AG08395 (cell line): ENCODE results near the gene RNASEH1.
"Not testable (repeated sequence)": the region's sequence is repeated elsewhere in the genome, so short reads cannot be mapped to it uniquely, and the experiment has no call there.

Experiments
- DNase-seq: peaks from one replicate; pipeline ENCODE4 v3.0.0; 2012; ENCODE audit warnings: mixed read lengths, low spot score

RNASEH1 gene

GRCh38 chr2:3518496-3519254, 39.5 kb downstream of the RNASEH1 start:
- DNase-seq: peak; percentile 100

DNA sequence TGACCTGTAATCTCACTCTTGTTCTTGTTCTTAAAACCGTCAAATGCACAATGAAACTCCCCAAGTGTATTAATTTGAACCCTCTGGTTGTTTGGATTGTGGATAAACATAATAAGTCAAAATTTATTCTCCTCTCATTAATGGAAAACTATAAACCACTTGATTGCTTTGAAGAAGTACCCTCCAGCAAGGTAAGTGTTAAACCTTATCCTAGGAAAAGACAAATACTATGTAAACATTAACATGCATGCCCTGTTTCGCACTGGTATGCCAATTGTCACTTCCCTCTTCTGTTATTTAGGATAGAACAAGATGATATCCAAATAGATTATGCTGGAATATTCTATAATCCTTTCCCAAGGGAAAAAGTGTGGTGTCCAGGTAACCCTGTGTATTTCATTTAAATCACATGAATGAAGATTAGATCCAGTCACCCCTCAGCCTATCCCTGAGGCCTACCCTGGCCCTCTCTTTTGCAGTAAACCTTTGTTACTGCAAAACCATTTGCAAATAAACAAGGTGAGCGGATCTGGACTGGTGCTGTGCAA, 40.1 kb downstream of the RNASEH1 start:
- DNase-seq: no peak

DNA sequence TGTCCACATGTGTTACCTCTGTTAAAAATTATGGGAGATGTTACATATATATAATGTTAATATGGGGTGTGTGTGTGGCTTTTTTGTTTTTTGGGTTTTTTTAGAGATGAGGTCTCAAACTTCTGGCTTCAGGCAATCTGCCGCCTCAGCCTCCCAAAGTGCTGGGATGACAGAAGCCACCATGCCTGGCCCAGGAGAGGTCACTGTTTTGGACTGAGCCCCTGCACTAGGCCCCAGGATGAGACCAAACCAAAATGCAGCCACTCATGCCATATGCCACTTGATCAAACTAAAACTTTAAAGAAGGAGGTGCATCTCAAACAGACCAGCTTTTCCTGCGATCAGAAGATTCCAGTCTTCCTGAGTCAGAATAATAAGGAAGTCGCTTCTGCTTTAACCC, 41.3 kb downstream of the RNASEH1 start:
- DNase-seq: no peak

DNA sequence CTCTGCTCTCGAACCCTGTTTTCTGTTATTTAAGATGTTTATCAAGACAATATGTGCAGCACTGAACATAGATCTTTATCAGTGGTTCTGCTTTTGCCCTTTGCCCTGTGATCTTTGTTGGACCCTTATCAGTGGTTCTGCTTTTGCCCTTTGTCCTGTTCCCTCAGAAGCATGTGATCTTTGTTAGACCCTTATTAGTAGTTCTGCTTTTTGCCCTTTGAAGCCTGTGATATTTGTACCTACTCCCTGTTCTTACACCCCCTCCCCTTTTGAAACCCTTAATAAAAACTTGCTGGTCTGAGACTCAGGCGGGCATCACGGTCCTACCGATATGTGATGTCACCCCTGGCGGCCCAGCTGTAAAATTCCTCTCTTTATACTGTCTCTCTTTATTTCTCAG, 42.7 kb downstream of the RNASEH1 start:
- DNase-seq: not testable (repeated sequence)

GRCh38 chr2:3513026-3513810, 44.9 kb downstream of the RNASEH1 start:
- no peak for DNase-seq

DNA sequence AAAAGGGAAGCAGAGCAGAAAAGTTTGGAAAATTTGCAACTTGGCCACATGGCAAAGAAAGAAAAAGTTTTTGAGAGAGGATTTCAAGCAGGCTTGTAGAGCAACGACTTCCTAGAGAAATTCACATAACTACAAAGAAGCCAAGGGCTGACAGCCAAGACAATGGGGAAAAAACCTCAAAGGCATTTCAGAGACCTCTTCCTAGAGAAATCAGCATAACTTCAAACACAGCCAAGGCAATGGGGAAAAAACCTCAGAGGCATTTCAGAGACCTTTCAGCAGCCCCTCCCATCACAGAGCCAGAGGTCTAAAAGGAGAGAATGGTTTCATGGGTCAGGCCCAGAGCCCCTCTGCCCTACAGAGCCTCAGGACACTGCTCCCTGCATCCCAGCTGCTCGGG, 46.0 kb downstream of the RNASEH1 start:
- no peak for DNase-seq

GRCh38 chr2:3505771-3506170, 52.4 kb downstream of the RNASEH1 start:
- DNase-seq: no peak

DNA sequence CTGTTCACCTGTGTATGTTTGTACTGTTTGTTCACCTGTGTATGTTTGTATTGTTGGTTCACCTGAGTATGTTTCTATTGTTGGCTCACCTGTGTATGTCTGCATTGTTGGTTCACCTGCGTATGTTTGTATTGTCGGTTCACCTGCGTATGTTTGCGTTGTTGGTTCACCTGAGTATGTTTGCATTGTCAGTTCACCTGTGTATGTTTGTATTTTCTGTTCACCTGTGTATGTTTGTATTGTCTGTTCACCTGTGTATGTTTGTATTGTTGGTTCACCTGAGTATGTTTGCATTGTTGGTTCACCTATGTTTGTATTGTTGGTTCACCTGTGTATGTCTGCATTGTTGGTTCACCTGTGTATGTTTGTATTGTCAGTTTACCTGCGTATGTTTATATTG, 53.4 kb downstream of the RNASEH1 start:
- DNase-seq: no peak

GRCh38 chr2:3503483-3503882, 54.6 kb downstream of the RNASEH1 start:
- DNase-seq: no peak

- DNase-seq: no peak
These were observed 55.1 kb downstream of the RNASEH1 start for GRCh38 chr2:3503046-3503445.

DNA sequence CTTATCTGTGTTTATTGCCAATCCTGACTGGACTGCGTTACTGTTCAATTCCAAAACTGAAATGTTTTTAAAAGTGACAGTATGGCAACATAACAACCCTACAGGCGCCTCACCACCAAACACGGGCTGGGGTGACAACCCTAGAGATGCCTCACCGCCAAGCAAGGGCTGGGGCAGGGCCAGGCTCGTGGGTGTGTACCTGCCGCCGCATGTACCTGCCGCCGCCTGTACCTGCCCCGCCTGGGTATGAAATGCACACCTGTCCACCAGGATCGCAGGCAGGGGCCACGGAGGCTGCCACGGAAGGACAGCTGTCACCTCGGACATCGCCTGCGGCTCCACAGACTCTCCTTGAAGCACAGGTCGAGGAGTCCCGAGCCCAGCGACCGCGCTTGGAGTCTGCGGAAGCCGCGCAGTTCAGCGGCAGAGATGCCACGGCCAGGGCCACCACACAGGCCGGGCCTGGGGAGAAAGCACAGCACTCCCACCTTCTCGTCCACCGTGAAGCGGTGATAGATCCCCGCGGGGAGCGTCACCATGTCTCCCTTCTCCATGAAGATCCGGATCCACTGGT, 57.7 kb downstream of the RNASEH1 start:
- no peak for DNase-seq

DNA sequence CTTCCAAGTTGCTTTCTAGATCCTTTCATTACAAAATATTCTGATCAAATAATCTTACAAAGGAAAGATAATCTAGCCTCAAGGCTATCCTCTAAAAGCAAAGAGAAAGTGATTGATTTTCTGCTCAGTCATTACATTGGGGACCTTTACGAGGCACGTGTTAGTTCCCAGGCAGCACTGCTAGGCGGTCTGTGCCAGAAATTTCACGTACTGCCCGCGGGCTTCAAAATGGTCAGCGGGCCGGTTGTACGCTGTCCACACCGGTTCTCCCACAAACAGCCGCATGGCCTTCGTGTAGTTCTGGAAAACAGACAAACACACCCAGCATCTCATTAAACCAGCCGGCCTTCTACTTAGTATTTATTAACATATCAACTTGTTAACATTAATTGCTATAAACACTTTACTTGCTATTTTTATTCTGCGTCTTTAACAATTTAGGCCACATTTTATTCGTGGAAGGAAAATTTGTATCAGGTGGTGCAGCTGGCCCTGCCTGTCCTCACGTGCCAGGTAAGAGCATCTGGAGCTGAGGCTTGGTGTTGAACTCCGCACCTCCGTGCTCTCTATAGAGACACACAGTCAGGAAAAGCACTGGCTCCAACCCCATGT, 59.2 kb downstream of the RNASEH1 start:
- no peak for DNase-seq

DNA sequence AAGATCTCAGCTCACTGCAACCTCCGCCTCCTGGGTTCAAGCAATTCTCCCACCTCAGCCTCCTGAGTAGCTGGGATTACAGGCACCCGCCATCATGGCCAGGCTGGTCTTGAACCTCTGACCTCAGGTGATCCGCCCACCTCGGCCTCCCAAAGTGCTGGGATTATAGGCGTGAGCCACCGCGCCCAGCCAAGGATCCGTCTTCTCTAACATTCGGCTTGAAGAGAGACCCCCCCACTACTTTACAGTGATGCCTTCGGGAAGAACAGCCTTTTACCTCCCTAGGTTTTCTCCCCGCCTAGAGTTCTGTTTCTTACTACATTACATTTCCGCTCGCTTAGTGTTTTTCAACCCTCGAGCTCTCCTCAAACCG, 61.4 kb downstream of the RNASEH1 start:
- not testable (repeated sequence) for DNase-seq
